IMR-90 (cell line): ENCODE measurements around the gene REPIN1. TPM values are rescaled to one million over a fixed set of nuclear protein-coding genes. Genes with fewer than 3 reads are reported as not detected.

Experiments used
- ATAC-seq: fragments of 200-7000 bp; cut with Tn5 transposase; 2 replicates; pipeline ENCODE4 v1.9.1; 2020; ENCODE audit warnings: low read depth, mild to moderate bottlenecking, moderate library complexity
- BruUV-seq: library from RNA; stranded (reverse); fragments of 400-500 nt; replicated peaks from 2 replicates; lab custom pipeline; 2021; lab: Mats Ljungman, UMichigan
- CTCF ChIA-PET: fragments of 300-600 bp; formaldehyde crosslinking; extraction: SDS; loops from one replicate; lab custom pipeline; 2021; ENCODE audit warnings: antibody characterized with exemption; lab: Yijun Ruan, JAX
- POLR2A ChIA-PET: fragments of 300-600 bp; sonication (Branson Sonifier 250); formaldehyde crosslinking; loops from one replicate; lab custom pipeline; 2022; ENCODE audit warnings: antibody characterized with exemption; ENCODE audit not compliant: unreplicated experiment; lab: Charles Lee
- DNase-seq: peaks from one replicate; pipeline ENCODE4 v3.0.0; 2013
- H2AFZ ChIP-seq: replicated peaks from 2 replicates; pipeline ENCODE3; 2013; ENCODE audit warnings: low read length, mild to moderate bottlenecking; ENCODE audit not compliant: poor library complexity
- H2AK5ac ChIP-seq: 2 replicates; pipeline ENCODE4 v1.6.1; 2013; ENCODE audit warnings: low read depth, low read length, inconsistent platforms
- H2AK9ac ChIP-seq: replicated peaks from 2 replicates; pipeline ENCODE3; 2013; ENCODE audit warnings: mild to moderate bottlenecking, low read depth, low read length, moderate library complexity; ENCODE audit not compliant: poor library complexity
- H2BK120ac ChIP-seq: 2 replicates; pipeline ENCODE4 v1.6.1; 2013; ENCODE audit warnings: low read depth, low read length, inconsistent platforms
- H2BK15ac ChIP-seq: 3 replicates; pipeline ENCODE4 v1.6.1; 2013; ENCODE audit warnings: low read depth, low read length, inconsistent platforms
- H2BK20ac ChIP-seq: 2 replicates; pipeline ENCODE4 v1.6.1; 2013; ENCODE audit warnings: low read depth, mild to moderate bottlenecking, inconsistent platforms, low read length, moderate library complexity
- H2BK5ac ChIP-seq: 2 replicates; pipeline ENCODE4 v1.6.1; 2013; ENCODE audit warnings: mild to moderate bottlenecking, low read depth, low read length, inconsistent platforms; ENCODE audit not compliant: poor library complexity, severe bottlenecking
- H3K14ac ChIP-seq: replicated peaks from 2 replicates; pipeline ENCODE4 v1.6.1; 2013; ENCODE audit warnings: low read depth, low read length, inconsistent platforms
- H3K18ac ChIP-seq: 2 replicates; pipeline ENCODE4 v1.6.1; 2013; ENCODE audit warnings: low read depth, low read length, control low read depth
- H3K23ac ChIP-seq: 2 replicates; pipeline ENCODE4 v1.6.1; 2013; ENCODE audit warnings: low read depth, low read length, inconsistent platforms
- H3K27ac ChIP-seq: 2 replicates; pipeline ENCODE4 v1.5.1; 2013; ENCODE audit warnings: mild to moderate bottlenecking, control low read depth, low read length; ENCODE audit not compliant: insufficient read depth
- H3K27me3 ChIP-seq: 2 replicates; pipeline ENCODE4 v1.6.1; 2013; ENCODE audit warnings: low read length; ENCODE audit not compliant: control insufficient read depth, insufficient read depth
- H3K36me3 ChIP-seq: 2 replicates; pipeline ENCODE4 v1.6.1; 2013; ENCODE audit warnings: low read length, mixed read lengths; ENCODE audit not compliant: control insufficient read depth, insufficient read depth
- H3K4ac ChIP-seq: 2 replicates; pipeline ENCODE4 v1.6.1; 2013; ENCODE audit warnings: low read depth, low read length, inconsistent platforms
- H3K4me1 ChIP-seq: 2 replicates; pipeline ENCODE4 v1.6.1; 2013; ENCODE audit warnings: low read length, mixed read lengths; ENCODE audit not compliant: control insufficient read depth, insufficient read depth
- H3K4me2 ChIP-seq: 2 replicates; pipeline ENCODE4 v1.6.1; 2013; ENCODE audit warnings: low read depth, mild to moderate bottlenecking, control low read depth, low read length, moderate library complexity
- H3K4me3 ChIP-seq: 2 replicates; pipeline ENCODE4 v1.5.1; 2013; ENCODE audit warnings: low read depth, mild to moderate bottlenecking, control low read depth, low read length, moderate library complexity; ENCODE audit not compliant: insufficient read depth
- H3K56ac ChIP-seq: 2 replicates; pipeline ENCODE4 v1.6.1; 2013; ENCODE audit warnings: low read length, inconsistent platforms; ENCODE audit not compliant: insufficient read depth; ENCODE audit errors: extremely low read depth
- H3K79me1 ChIP-seq, 2 experiments: 2 replicates each; pipeline ENCODE4 v1.6.1; 2013; ENCODE audit warnings: low read length in 2 of 2, inconsistent platforms in 1 of 2, low read depth in 1 of 2
- H3K9ac ChIP-seq: 2 replicates; pipeline ENCODE4 v1.6.1; 2013; ENCODE audit warnings: low read depth, low read length, control low read depth
- H3K9me1 ChIP-seq: 2 replicates; pipeline ENCODE4 v1.6.1; 2013; ENCODE audit warnings: low read length, inconsistent platforms; ENCODE audit not compliant: insufficient read depth
- H3K9me3 ChIP-seq: 2 replicates; pipeline ENCODE4 v1.6.1; 2013; ENCODE audit warnings: low read length; ENCODE audit not compliant: control insufficient read depth, insufficient read depth
- H4K20me1 ChIP-seq: 2 replicates; pipeline ENCODE4 v1.6.1; 2013; ENCODE audit warnings: low read length, inconsistent platforms; ENCODE audit not compliant: insufficient read depth
- H4K5ac ChIP-seq: 2 replicates; pipeline ENCODE4 v1.6.1; 2013; ENCODE audit warnings: mild to moderate bottlenecking, low read depth, low read length, control low read depth
- H4K8ac ChIP-seq, 2 experiments: 2 replicates each; pipeline ENCODE4 v1.6.1; 2013; ENCODE audit warnings: low read depth in 2 of 2, low read length in 2 of 2, control low read depth in 1 of 2, inconsistent platforms in 1 of 2
- H4K91ac ChIP-seq: 2 replicates; pipeline ENCODE4 v1.6.1; 2013; ENCODE audit warnings: low read depth, low read length, inconsistent platforms; ENCODE audit not compliant: insufficient read depth
- MAZ ChIP-seq: IDR thresholded peaks from 2 replicates; pipeline ENCODE4 v1.6.1; 2012; ENCODE audit warnings: low read depth, mild to moderate bottlenecking, low read length, improper control_type of control experiment, moderate library complexity, borderline replicate concordance
- MXI1 ChIP-seq: IDR thresholded peaks from 2 replicates; pipeline ENCODE4 v1.6.1; 2012; ENCODE audit warnings: low read depth, mild to moderate bottlenecking, low read length, moderate library complexity, borderline replicate concordance
- RAD21 ChIP-seq: IDR thresholded peaks from 2 replicates; pipeline ENCODE4 v1.6.1; 2012; ENCODE audit warnings: low read length, improper control_type of control experiment
- RCOR1 ChIP-seq: IDR thresholded peaks from 2 replicates; pipeline ENCODE4 v1.6.1; 2012; ENCODE audit warnings: mild to moderate bottlenecking, low read length, improper control_type of control experiment; ENCODE audit not compliant: insufficient replicate concordance
- RFX5 ChIP-seq: IDR thresholded peaks from 2 replicates; pipeline ENCODE4 v1.8.0; 2012; ENCODE audit warnings: low read depth, mild to moderate bottlenecking, low read length, moderate library complexity
- SMC3 ChIP-seq: fragments of 150-350 bp; IDR thresholded peaks from 2 replicates; pipeline ENCODE4 v1.6.1; 2016; ENCODE audit warnings: low read depth, mild to moderate bottlenecking, antibody characterized with exemption, low read length, moderate library complexity
- whole genome bisulfite sequencing, 2 experiments: methylation state at CpG; one replicate each; pipeline versions ENCODE4 v1.1.5 to v1.1.7; 2013; ENCODE audit warnings: missing lambda C conversion rate in 2 of 2; ENCODE audit not compliant: insufficient read length in 1 of 2; ENCODE audit errors: extremely low coverage in 2 of 2; 5-methylcytosine and 5-hydroxymethylcytosine counted together
- dilution Hi-C: fragments of 300-500 bp; cut with HindIII; formaldehyde crosslinking; loops from one replicate; pipeline ENCODE4 v1.14.3; 2018; ENCODE audit warnings: low sequenced_read_pairs; ENCODE audit not compliant: unreplicated experiment
- in situ Hi-C: fragments of 300-500 bp; cut with MboI; formaldehyde crosslinking; loops from 3 replicates; pipeline ENCODE4 v1.14.3; 2019; ENCODE audit warnings: low sequenced_read_pairs, inconsistent platforms, mixed read lengths
- intact Hi-C: fragments of 100-400 bp; cut with micrococcal nuclease; formaldehyde crosslinking; loops from 2 replicates; pipeline ENCODE4 v1.10.0; 2022
- polyA plus RNA-seq, 3 experiments: library from polyadenylated mRNA; depleted of rRNA; stranded (reverse); fragments of >200 nt; gene quantifications; 2 replicates each; pipeline ENCODE4 v1.2.3, GENCODE V29; 2012; ENCODE audit warnings: low replicate concordance in 1 of 3
- total RNA-seq: library from RNA; depleted of rRNA; stranded (reverse); fragments of >200 nt; gene quantifications from 2 replicates; pipeline ENCODE4 v1.2.3, GENCODE V29; 2012
- TF ChIP-seq, protein P1 (sequence below): fragments of 150-350 bp; IDR thresholded peaks from 2 replicates; pipeline ENCODE4 v1.6.1; 2017; ENCODE audit warnings: mild to moderate bottlenecking, antibody characterized with exemption, low read length, low read depth
- TF ChIP-seq, protein P2 (sequence below): fragments of 150-350 bp; IDR thresholded peaks from 2 replicates; pipeline ENCODE4 v1.6.1; 2016; ENCODE audit warnings: low read depth, mild to moderate bottlenecking, low read length, moderate library complexity, borderline replicate concordance
- TF ChIP-seq, protein P3 (sequence below): conservative IDR thresholded peaks from 2 replicates; pipeline ENCODE4 v1.5.1; 2012; ENCODE audit warnings: mild to moderate bottlenecking, low read depth, low read length, improper control_type of control experiment

REPIN1 gene
- total and polyA plus RNA-seq, 2 of the 4 experiments (the other 2 are of a cell fraction) = 19.4 to 50.6 TPM

DNA sequence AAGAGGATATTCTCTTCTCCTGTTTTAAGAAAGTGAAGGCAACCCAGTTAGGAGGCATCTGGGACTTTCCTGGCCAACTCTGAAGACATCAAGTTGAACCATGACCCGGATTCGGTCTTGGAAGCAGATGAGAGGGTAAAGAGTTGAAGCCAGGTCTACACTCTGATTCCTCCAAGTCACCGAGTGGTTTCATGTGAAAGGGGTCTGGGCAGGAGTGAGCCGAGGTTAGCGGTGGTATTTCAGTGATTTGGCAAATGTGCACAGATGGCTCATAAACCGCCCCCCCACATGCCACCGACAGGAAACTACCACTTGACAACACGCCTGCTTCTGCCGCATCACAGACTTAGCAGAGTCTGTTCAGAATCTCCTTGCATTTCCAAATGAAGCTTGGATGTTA lies 11.4 kb upstream of the REPIN1 start:
- H3K4me2 ChIP-seq = no peak overlapping the region
- ChIA-PET POLR2A (no interaction called here), CTCF (interaction anchor here (2.0 kb wide), 1 partner anchor 28 kb away, joined by 5 read pairs; no protein-coding TSS in a partner anchor)
- in situ Hi-C loops (no loop called here), dilution Hi-C loops (no loop called here), intact Hi-C loops (loop anchor here (2.0 kb wide), 1 partner anchor 64 kb away; no protein-coding TSS in a partner anchor)
- ATAC-seq (no peak), DNase-seq (no peak)
- H3K79me1 ChIP-seq = no peaks in the 10 kb centered on the region
- H3K9me3 ChIP-seq = no peaks in the 10 kb centered on the region
- no peak overlapping the region for H3K56ac ChIP-seq
- H4K8ac ChIP-seq = no peak overlapping the region
- no peak overlapping the region for H3K23ac ChIP-seq
- H3K14ac ChIP-seq = no peak overlapping the region
- H3K27me3 ChIP-seq = peaks cover 2% of the 10 kb centered on the region; the same call in 1 of the 2 replicates
- no peak overlapping the region for H2AK5ac ChIP-seq
- no peak overlapping the region for H2BK5ac ChIP-seq
- H3K4ac ChIP-seq = no peak overlapping the region
- H2BK120ac ChIP-seq = no peak overlapping the region
- H4K91ac ChIP-seq = no peak overlapping the region
- H3K4me3 ChIP-seq = no peak overlapping the region
- no peak overlapping the region for H2AFZ ChIP-seq
- H3K36me3 ChIP-seq = no peaks in the 10 kb centered on the region
- H4K20me1 ChIP-seq = no peaks in the 10 kb centered on the region
- H4K5ac ChIP-seq = no peak overlapping the region
- no peak overlapping the region for H2BK15ac ChIP-seq
- H2BK20ac ChIP-seq = no peak overlapping the region
- TF ChIP-seq RAD21 = no peak
- TF ChIP-seq RFX5 = no peak
- no peak for TF ChIP-seq RCOR1
- no peak for TF ChIP-seq MXI1
- TF ChIP-seq, protein P1, sequence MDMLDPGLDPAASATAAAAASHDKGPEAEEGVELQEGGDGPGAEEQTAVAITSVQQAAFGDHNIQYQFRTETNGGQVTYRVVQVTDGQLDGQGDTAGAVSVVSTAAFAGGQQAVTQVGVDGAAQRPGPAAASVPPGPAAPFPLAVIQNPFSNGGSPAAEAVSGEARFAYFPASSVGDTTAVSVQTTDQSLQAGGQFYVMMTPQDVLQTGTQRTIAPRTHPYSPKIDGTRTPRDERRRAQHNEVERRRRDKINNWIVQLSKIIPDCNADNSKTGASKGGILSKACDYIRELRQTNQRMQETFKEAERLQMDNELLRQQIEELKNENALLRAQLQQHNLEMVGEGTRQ = no peak
- TF ChIP-seq, protein P2, sequence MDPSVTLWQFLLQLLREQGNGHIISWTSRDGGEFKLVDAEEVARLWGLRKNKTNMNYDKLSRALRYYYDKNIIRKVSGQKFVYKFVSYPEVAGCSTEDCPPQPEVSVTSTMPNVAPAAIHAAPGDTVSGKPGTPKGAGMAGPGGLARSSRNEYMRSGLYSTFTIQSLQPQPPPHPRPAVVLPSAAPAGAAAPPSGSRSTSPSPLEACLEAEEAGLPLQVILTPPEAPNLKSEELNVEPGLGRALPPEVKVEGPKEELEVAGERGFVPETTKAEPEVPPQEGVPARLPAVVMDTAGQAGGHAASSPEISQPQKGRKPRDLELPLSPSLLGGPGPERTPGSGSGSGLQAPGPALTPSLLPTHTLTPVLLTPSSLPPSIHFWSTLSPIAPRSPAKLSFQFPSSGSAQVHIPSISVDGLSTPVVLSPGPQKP = no peak
- TF ChIP-seq MAZ = no peak
- TF ChIP-seq SMC3 = no peak
- TF ChIP-seq, protein P3, sequence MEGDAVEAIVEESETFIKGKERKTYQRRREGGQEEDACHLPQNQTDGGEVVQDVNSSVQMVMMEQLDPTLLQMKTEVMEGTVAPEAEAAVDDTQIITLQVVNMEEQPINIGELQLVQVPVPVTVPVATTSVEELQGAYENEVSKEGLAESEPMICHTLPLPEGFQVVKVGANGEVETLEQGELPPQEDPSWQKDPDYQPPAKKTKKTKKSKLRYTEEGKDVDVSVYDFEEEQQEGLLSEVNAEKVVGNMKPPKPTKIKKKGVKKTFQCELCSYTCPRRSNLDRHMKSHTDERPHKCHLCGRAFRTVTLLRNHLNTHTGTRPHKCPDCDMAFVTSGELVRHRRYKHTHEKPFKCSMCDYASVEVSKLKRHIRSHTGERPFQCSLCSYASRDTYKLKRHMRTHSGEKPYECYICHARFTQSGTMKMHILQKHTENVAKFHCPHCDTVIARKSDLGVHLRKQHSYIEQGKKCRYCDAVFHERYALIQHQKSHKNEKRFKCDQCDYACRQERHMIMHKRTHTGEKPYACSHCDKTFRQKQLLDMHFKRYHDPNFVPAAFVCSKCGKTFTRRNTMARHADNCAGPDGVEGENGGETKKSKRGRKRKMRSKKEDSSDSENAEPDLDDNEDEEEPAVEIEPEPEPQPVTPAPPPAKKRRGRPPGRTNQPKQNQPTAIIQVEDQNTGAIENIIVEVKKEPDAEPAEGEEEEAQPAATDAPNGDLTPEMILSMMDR = no peak
- no peaks in the 10 kb centered on the region; the same call in 1 of the 2 replicates for H3K4me1 ChIP-seq
- WGBS, 2 experiments = no CpG with 5 or more reads among the region's 9 CpGs
- H3K18ac ChIP-seq = no peak overlapping the region
- no peaks in the 10 kb centered on the region; the same call in 1 of the 2 replicates for H3K9me1 ChIP-seq
- H2AK9ac ChIP-seq = no peak overlapping the region
- no peak overlapping the region for H3K27ac ChIP-seq
- BruUV-seq = no TSS peak
- no peak overlapping the region for H3K9ac ChIP-seq
